GM18870 (cell line): ENCODE results near the gene IGFBP3.

Experiments used
- ATAC-seq: cut with Tn5 transposase; IDR thresholded peaks from one replicate; pipeline ENCODE4 v1.9.1; 2021; ENCODE audit warnings: moderate library complexity; ENCODE audit not compliant: unreplicated experiment

The IGFBP3 gene

DNA sequence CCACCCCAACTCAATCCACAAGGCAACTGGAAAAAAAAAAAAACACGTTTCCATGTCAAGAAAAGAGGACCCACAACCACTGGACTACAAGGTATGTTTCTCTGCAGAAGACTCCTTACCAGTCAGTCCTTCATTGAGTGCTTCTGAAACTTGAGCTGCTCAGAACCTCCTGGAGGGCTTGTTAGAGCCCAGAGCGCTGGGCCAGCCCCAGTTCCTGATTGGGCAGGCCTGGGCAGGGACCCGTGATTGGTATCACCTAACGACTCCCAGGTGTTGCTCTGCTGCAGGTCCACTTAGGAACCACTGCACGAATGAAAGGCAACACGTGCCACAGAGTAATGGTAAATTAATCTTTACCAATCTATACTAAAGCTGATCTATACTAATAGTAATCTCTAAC, 47.7 kb downstream of the IGFBP3 start:
- no peak for ATAC-seq

DNA sequence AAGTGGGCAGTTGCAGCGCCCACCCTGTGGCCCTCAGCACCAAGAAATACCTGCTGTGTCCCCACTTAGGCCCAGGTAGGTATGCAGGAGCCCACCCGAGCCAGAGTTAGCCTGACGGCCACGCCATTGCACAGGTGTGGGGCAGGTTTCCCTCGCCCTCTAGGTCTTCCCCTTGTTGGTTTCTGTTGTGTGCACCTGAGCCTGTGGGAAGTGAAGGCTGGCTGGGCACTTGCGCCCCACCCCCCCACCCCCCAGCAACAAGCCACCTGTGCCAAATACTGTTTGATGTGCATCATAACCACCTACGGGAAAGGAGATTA, 48.1 kb downstream of the IGFBP3 start, which contains the start of gene CCDC201:
CCDC201 (minus strand) TSS at position 48 of the 320 bp plus-strand sequence. CDS start 75 bp downstream, outside the sequence.
- ATAC-seq: no peak

DNA sequence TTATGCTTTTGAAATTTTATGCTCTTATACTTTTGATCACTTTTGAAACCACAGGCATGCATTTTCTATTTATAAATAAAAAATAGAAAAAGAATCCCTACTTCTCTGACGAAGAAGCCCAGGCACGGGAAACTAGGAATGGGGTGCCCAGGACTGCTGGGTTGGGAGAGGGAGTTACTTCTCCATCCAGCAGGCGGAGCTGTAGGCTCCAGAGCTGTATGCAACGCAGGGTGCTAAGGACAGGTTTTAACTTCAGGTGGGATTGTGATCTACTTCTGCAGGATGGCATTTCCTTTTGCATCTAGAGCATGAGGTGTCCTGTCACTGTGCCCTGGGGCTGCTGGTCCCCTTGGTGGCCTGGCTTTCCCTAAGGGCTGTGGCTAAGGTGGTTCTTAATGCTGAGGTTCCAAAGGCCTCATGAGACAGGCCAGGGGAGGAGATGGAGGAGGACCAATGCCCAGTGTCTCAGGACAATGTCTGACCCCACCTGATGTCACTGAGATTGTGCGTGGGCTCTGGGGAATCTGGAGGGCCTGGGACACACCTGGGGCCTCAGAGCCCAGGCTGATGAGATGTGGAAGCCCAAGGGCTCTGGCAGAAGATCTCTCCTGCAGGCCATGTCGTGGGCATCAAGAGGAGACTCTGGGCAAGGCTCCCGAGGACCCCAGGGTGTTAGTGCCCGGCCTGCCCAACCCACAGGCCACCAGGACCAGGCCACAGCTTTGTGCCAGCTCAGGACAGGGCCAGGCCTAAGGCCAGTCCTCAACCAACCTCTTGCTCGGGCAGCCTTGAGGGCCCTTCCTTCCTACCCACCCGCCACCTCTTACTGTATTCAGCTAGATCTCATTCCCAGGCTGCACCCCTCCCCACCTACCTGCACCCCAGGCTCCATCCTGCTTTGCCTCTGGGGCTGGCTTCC, 48.7 kb downstream of the IGFBP3 start:
- ATAC-seq: no peak

DNA sequence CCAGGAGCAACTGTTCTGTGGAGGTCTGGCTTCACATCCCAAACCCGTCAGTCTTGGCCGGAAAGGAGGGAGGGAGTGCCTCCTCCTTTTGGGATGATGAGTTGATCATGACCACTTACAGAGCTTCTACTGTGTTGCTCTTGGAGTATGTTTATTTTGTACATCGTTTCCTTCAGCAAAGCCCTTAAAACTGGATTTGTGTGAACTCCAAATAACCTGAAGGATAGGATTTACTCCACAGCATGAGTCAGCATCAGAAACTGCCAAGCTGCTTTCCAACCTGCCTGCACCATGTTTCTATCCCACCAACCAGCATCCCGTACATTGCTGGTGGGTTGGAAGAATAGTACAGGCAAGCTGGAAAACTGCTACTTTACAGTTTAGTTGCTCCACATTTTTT, 51.6 kb downstream of the IGFBP3 start:
- ATAC-seq: no peak

DNA sequence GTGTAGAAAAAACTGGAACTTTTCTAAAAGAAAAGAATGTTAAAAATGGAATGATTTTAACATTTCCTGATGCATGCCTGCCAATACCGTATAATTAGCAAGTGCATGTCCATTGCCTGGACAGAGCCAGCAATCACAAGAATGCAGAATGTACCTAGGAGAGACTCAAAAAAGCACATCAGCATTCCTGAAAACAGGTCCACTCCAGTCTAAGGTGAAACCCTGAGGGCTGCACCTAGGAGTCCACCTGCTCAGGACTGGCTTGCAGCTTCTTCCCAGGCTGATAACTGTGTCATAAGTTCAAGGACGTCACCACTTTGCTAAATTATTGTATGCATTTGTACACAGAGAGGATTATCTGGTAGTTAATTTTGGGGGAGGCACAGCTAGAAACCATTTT, 53.6 kb downstream of the IGFBP3 start:
- ATAC-seq: no peak

DNA sequence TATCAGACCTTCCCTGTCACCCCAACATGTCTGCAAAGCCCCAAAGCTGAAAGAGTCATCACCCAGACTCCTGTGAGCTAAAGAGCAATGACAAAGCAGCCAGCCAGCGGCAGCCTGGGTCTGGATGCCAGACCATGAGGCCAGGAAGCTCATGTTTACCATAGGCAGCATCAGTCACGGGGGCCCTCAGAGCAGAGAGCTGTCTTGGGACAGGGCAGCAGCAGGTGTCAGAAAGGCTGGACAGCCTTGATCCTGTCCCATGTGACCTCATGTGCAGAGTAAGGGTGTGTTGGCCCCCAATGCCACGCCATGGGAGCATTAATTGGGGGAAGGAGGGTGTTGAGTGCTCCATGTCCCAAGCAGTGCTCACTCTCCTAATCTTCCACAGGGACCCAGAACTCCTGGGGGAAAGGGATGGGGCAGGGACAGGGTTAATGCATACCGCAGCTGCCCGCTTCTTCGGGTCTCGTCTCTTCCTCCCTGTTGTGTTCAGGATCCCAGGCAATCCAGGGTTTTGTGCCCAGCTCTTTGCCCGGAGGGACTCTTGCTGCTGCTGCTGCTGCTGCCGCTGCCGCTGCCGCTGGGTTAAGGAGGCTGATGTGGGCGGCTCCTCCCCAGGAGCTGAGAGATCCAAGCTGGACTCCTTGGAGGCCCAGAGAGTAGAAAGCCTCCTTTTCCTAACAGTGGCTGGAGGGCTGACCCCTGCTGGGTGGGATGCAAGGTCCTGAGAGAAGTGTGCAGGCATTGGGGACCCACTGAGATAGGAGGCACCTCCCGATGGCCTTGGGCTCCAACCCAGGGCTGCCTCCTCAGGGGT, 55.3 kb downstream of the IGFBP3 start:
- ATAC-seq: no peak

DNA sequence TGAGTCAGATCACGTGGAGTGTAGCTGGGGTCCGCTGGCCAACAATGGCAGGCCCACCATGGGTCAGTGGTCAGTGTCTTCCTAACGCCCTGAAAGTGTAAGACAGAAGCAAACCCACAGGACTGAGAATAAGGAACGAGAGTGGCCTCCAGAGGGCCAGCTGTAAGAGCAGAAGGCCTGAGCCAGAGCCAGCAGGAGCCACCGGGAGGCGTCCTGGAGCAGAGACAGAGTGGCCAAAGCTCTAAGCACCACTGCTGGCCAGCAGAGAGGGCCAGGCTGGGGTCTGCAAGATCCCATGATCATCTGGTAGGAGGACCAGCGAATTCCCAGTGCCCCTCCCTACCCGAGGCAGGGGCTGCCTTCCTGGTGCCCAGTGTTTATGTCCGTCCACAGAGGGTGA, 57.4 kb downstream of the IGFBP3 start:
- ATAC-seq: no peak
